ENCODE data around the gene CALML3.

Gene CALML3

GRCh38 chr10:5551531-5552375 lies 27.0 kb downstream of the CALML3 start:
- TF ChIP-seq CEBPB (IDR thresholded peaks at IDR 0.05): no peak
- no peak for TF ChIP-seq CREB1 (IDR thresholded peaks at IDR 0.05; ENCODE audit: low read depth)
- no peak for TF ChIP-seq RAD21 (IDR thresholded peaks at IDR 0.05; ENCODE audit: low read depth)
- TF ChIP-seq NFIC (IDR thresholded peaks at IDR 0.05): no peak
- no peak for TF ChIP-seq TAF1 (IDR thresholded peaks at IDR 0.05; ENCODE audit: low read depth)
- no peak for TF ChIP-seq USF1 (IDR thresholded peaks at IDR 0.05)
- no peak for TF ChIP-seq TCF12 (IDR thresholded peaks at IDR 0.05; ENCODE audit: low read depth)
- no peak for TF ChIP-seq TEAD4 (IDR thresholded peaks at IDR 0.05)
- no peak for TF ChIP-seq MAX (IDR thresholded peaks at IDR 0.05)
- no peak for TF ChIP-seq FOXM1 (IDR thresholded peaks at IDR 0.05; ENCODE audit: borderline replicate concordance, low read depth)
- no peak for TF ChIP-seq YY1 (IDR thresholded peaks at IDR 0.05; ENCODE audit: low read depth)
- no peak for TF ChIP-seq EGR1 (IDR thresholded peaks at IDR 0.05)
- no peak for TF ChIP-seq EP300 (IDR thresholded peaks at IDR 0.05; ENCODE audit: borderline replicate concordance)
- no peak for TF ChIP-seq ZBTB7A (IDR thresholded peaks at IDR 0.05; ENCODE audit: low read depth)
- no peak for TF ChIP-seq REST (IDR thresholded peaks at IDR 0.05; ENCODE audit: low read depth)

- TF ChIP-seq YY1 (IDR thresholded peaks at IDR 0.05; ENCODE audit: low read depth) (no peak), NFIC (IDR thresholded peaks at IDR 0.05) (no peak), TCF12 (IDR thresholded peaks at IDR 0.05; ENCODE audit: low read depth) (no peak), CREB1 (IDR thresholded peaks at IDR 0.05; ENCODE audit: low read depth) (no peak), TEAD4 (IDR thresholded peaks at IDR 0.05) (no peak), RAD21 (IDR thresholded peaks at IDR 0.05; ENCODE audit: low read depth) (no peak), EGR1 (IDR thresholded peaks at IDR 0.05) (no peak), USF1 (IDR thresholded peaks at IDR 0.05) (no peak)
These were observed 27.9 kb downstream of the CALML3 start for GRCh38 chr10:5552376-5553321.

- TF ChIP-seq EP300 (IDR thresholded peaks at IDR 0.05; ENCODE audit: borderline replicate concordance) (no peak), CREB1 (IDR thresholded peaks at IDR 0.05; ENCODE audit: low read depth) (no peak), MAX (IDR thresholded peaks at IDR 0.05) (no peak), NFIC (IDR thresholded peaks at IDR 0.05) (no peak), RAD21 (IDR thresholded peaks at IDR 0.05; ENCODE audit: low read depth) (no peak), USF1 (IDR thresholded peaks at IDR 0.05) (no peak), YY1 (IDR thresholded peaks at IDR 0.05; ENCODE audit: low read depth) (no peak), TAF1 (IDR thresholded peaks at IDR 0.05; ENCODE audit: low read depth) (no peak), REST (IDR thresholded peaks at IDR 0.05; ENCODE audit: low read depth) (no peak), TCF12 (IDR thresholded peaks at IDR 0.05; ENCODE audit: low read depth) (no peak), CEBPB (IDR thresholded peaks at IDR 0.05) (no peak), ZBTB7A (IDR thresholded peaks at IDR 0.05; ENCODE audit: low read depth) (no peak), EGR1 (IDR thresholded peaks at IDR 0.05) (no peak), TEAD4 (IDR thresholded peaks at IDR 0.05) (no peak), FOXM1 (IDR thresholded peaks at IDR 0.05; ENCODE audit: borderline replicate concordance, low read depth) (no peak)
These were observed 28.8 kb downstream of the CALML3 start for GRCh38 chr10:5553400-5554170.

GRCh38 chr10:5555021-5555510 lies 30.3 kb downstream of the CALML3 start:
- TF ChIP-seq RAD21 (IDR thresholded peaks at IDR 0.05; ENCODE audit: low read depth): no peak
- no peak for TF ChIP-seq TCF12 (IDR thresholded peaks at IDR 0.05; ENCODE audit: low read depth)
- no peak for TF ChIP-seq EP300 (IDR thresholded peaks at IDR 0.05; ENCODE audit: borderline replicate concordance)

Data from Ishikawa (cell line).